Mucosa of gallbladder (tissue), 1 donor: Measurements from ENCODE around the gene KEL. TPM values are rescaled to one million over a fixed set of nuclear protein-coding genes. Genes with fewer than 3 reads are reported as not detected.

ENCODE experiments used
- DNase-seq: peaks from one replicate; pipeline ENCODE4 v3.0.0-alpha.2; 2020; ENCODE audit warnings: low spot score
- total RNA-seq: library from RNA; stranded (reverse); gene quantifications from one replicate; pipeline ENCODE4 v1.2.1, GENCODE V29; 2021
- donor health status: DM: no; HTN: no; CAD: no.

KEL gene
- total RNA-seq, 1 donor from 2014 or later, result 0.17 TPM

DNA sequence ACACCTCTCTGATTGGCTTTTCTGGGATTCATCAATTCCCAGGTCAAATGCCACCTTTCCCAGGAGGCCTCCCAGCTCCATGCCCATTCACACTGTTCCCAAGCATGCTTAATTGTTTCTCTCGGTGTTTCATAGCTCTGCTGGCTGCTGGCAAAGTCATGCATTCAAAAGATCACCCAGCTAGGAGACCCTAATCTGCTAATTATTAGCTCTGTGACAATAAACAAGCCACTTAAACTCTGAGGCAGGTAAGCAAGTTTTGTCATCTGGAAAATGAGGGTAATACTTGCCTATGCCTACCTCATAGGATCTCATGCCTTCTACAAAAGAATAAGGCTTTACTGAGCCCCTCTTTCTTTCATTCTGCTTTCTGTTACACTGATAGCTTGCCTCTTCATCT, 828 bp upstream of the KEL start:
- no peak for DNase-seq

DNA sequence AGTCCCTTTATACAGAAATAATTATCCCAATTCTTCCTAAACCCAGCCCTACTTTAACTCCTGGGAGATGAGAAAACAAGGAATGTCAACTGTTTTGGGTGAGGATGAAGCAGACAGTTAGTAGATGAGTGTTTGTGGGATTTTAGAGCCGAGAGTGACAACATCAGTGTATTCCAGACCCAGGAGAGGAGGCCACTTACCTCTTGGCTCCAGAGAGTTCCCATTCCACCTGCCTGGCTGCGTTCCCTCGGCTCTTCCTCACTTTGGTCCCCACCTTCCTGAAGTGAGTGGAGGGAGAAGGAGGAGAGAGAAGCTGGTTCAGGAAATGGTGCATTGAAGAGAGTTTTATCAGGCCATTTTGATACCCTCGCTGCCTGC, 579 bp downstream of the KEL start:
- DNase-seq, result no peak

DNA sequence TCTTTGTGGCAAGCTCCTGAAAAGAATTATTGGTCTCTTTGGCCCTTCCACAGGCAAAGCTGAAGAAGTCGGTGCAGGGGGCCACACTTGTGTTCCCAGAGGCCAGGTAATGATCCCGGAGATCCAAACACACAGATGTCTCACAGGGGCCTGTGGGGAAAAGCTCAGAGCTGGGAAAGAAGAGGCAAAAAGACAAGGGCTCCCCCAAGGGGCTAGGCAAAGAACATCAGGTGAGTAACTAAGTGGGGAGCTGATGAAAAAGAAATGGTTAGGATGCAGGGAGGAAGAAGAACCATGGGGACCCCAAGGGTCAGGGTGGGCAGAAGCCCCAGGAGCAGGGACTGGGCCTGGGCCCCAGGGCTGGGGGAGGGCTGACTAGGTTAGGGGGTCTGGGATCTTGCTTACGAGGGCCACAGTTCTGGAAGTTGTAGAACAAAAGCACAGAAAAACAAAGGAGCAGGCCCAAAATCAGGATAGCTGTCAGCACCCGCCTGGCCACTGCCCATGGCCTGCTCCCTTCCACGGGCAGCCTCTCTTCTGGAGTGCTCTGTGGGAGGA, 1.1 kb downstream of the KEL start:
- no peak for DNase-seq

DNA sequence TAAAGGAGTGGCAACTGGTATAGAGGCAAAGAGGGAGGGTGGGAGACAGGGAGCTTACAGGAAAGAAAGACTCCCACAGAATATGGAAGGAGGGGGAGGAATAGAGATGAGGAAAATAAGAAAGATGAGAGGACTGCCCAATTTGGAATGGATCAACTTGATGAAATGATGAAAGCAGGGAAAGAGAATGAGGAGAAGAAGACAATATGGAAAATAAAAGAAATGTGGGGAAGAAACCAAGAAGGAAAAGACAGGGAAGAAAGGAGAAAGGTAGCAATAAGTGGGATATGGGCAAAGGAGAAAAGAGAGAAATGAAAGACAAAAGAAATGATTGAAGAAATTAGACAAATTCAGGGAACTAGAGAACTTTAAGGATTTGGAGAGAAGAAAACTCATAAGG, 3.0 kb downstream of the KEL start:
- no peak for DNase-seq

DNA sequence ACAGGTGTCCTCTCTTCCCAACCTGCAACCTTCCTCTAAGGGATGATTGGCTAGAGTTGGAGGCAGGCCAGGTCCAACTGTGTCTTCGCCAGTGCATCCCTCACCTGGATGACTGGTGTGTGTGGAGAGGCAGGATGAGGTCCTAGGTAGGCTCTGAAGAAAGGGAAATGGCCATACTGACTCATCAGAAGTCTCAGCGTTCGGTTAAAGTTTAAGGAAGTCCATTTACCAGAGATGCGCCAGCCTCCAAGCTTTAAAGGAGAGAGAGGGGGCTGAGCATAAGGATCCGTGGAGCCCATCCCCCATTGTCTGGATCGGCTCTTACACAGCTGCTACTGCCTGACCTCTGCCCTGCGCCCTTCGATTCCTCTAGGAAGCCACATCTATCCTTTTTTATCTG, 4.4 kb downstream of the KEL start:
- no peak for DNase-seq

DNA sequence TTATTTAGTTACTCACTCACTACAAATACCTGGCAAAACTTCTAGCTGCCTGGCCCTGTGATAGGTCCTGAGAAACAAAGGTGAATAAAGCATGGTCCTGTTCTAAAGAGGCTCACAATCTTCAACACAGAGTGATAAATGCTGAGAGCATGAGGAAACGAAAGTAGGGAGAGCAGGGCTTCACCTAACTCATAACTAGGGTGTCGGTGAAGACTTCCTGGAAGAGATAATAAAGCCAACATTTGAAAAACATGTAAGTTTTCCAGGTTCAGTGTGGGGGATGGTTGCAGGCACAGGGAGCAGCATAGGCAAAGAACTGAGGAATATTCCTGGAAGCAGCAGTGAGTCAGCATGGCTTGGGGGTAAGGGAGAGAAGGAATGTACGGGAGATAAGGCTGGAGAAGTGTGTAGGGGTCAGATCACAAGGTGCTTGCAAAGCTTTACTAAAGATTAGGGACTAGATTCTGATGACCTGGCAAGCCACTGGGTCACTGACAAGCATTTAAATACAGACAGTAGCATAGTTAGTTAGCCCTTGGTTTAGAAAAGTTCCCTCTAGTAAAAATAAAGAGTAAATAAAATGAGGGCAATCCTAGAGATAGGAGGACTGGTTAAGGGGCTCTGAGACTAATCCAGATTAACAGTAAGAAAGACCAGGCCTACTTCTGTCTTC, 5.1 kb downstream of the KEL start:
- peak; percentile 40 for DNase-seq

DNA sequence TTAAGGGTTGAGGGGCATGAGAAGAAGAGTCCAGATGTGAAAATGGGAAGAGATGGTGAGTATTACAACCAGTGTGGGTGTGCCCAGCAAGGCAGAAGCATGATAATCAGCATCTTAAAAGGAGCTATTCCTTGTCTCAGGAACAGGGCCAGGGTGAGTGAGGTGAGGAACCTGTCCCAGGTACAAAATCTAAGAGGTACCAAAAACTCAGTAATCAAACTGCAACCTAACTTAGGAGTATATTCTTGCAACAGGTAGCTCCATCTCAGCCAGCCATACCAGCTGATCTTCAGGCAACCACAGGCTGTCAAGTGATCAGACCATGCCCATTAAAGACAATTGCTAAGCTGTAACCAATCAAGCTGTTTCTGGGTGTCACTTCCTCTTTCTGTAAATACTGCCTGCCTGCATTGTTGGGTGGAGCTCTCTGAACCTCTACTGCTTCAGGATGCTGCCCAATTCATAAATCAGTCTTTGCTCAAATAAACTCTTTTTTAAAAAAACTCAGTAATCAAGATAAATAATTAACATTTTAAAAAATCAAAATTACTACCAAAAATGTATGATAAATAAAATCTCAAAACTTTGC, 7.4 kb downstream of the KEL start:
- DNase-seq, result no peak

DNA sequence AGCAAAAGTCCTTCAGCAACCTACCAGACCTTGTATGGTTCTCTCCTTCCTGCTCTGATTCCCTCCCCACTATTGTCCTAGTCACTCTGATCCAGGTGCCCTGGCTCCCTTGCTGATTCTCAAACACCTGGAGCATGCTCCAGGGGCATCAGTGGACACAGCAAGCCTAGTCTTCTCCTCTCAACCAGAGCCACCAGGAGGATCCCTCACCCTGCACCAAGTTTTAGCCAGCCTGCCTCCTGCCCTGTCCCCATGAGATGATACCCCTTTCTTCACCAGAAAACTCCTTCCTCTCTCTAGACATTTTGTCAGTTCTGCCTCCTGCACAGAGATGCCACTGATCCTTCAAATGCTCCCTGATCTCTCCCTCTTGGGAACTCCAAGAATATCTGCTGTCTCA, 11.9 kb downstream of the KEL start:
- no peak for DNase-seq

DNA sequence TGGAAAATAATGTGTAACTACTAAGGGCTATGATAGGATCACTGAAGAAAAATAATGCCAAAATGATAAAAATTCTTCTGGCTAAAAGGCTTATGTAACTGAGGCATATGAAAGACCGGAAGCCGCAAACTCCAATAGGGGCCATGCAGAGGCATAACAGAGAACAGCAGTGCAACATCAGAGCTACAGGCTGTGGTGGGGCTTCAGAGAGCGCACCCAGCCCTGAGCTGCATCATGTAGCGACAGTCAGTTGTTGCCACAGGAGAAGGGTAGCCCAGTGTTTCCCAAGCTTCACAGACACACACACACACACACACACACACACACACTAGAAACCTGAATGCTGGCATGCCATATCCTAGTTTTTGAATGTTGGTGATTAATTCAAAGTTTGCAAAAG, 13.6 kb downstream of the KEL start:
- DNase-seq, result no peak

DNA sequence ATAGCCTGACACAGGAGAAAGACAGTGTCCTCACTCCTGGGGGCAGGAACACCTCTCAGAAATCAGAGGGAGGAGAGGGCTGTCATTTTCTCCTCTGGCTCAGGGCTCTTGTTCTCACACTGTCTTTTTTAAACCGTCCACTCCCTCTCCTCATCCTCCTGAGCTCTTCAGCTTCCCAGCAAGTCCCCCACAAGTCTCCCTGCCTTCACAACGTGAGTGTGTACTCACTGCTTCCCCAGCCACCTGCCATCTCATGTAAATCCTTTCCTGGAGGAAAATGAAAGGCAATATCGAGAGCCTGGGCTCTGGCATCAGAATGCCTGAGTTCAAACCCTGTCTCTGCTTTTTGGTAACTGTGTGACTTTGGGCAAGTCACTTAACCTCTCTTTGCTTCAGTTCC, 17.2 kb downstream of the KEL start:
- no peak for DNase-seq

DNA sequence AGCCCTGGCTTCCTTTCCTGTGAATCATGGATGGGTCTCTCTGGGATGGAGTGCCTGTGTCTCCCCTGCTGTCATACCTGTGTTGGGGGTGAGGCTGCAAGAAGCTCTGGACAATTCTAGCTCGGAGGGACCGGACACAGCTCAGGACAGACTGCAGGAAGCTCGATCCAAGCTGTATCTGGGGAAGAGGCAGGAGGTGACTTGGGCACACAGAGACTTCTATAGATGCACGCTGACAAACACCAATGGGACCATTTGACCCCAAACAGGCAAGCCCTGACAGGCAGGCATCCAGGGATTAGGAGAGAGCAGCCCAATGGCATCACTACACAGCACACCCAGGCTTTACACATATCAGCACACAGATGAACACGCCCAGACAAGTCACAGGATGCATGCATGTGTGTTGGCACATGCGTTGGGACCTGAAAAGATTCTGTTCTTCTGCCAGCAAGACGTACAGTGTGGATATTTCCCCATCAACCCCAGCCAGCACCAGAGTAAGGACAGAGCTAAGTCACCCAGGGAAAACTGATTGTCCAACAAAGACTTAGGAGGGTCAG, 18.4 kb downstream of the KEL start:
- DNase-seq, result no peak

DNA sequence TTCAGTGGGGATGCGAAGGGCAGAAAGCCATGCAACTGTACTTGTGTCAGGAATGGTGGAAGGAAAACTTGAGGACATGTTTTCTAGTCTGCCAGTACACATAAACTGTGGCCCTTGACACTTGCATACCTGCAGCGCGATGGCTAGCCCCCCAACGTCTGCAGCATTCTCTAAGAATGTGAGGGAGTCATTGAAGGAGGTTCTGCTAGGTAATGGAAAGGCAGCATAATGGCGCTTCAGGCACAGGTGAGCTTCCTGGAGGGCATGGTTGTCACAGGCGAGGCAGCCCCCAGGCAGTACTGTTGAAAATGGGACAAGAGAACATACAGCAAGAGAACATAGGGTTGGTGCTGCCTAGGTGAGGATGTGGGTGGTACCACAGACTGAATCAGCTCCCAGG, 19.4 kb downstream of the KEL start:
- DNase-seq, result no peak

DNA sequence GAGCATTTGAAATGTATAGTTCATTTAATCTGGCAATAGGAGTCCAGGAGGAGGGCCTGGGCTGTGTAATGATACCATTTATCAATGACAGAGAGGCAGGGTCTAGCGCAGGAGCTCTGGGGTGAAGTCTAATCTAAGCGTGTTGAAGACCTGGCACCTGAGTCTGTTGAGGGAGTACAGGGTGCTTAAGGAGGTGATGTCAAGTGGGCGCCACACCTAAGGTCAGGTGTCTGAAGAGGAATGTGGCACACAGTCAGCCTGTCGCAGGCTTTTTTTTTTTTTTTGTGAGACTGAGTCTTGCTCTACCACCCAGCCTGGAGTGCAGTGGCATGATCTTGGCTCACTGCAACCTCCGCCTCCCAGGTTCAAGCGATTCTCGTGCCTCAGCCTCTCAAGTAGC, 20.6 kb downstream of the KEL start:
- DNase-seq, result no peak

DNA sequence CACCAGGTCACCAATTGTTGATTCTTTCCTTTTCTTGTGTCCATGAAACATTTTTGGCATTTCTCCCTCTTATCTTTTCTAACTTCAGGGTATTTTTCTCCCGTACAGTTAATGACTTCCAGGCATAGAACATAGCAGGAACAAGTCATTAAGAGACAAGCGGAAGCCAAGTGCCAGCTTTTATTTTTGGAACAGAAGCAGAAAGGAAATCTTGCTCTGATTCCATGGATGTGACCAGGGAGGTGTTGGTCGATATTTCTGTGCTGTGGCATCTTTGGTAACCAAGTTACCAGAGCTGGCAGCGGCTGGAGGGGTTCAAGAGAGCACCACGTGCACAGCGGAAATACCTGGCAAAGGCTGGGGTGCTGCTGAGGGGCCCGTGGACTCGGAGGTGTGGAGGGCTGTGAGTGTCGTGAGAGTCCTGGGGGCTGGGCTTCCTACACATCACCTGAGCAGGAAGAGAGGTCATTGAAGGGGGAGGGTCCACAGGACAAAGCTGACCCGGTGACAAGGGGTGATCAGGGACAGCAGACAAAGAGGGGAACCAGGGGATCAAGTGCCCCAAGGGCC, 21.1 kb downstream of the KEL start:
- no peak for DNase-seq

DNA sequence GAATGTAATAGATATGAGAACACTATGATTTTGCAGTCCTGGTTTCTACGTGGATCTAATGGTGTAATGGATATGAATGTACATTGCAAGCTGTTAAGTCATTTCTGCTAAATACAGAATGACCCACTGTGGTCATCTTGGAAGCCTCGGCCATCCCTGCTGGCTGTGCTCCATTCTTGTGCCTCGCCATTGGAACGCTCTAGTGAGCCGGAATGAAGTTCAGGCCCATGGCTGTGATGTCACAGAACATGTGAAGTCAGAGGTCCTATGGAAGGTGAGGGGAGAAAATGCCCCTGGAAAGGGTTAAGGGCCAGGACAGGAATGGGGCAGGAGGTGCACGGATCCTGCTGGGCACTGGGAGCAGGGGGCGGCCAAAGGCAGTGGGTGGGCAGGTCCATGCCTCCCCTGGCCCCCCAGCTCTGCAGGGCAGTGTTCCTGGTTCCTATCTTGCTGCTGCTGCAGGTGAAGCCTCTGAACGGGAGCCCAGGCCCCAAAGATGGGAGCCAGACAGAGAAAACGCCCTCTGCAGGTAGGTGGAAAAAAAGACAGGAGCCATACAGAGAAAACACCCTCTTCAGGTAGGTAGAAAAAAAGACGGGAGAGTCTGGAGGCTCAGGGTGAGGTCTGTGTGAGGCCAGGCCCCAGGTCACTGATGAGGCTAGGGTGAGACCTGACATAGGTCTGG, 22.8 kb downstream of the KEL start, which contains the start of gene LLCFC1:
LLCFC1 (plus strand) TSS at position 259 of the 685 bp plus-strand sequence; CDS start at position 397, 138 bp downstream.
- peak; percentile 17 for DNase-seq

DNA sequence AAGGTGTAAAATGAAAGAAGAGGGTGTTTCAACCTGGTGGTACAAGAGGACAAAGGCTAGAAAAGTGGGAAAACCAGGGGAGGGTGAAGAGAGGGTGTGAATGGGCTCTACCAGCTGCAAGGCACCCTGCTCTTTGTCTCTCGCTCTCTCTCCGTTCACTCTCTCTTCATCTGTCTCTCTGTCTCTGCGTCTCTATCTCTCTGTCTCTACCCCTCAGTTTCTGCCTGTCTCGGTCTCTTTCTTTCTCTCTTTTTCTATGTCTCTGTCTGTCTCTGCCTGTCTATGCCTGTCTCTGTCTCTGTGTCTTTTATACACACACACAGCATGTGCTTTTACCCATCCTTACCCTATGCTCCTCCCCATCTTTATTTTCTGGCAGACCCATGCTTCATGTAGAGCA, 23.6 kb downstream of the KEL start:
- no peak for DNase-seq

DNA sequence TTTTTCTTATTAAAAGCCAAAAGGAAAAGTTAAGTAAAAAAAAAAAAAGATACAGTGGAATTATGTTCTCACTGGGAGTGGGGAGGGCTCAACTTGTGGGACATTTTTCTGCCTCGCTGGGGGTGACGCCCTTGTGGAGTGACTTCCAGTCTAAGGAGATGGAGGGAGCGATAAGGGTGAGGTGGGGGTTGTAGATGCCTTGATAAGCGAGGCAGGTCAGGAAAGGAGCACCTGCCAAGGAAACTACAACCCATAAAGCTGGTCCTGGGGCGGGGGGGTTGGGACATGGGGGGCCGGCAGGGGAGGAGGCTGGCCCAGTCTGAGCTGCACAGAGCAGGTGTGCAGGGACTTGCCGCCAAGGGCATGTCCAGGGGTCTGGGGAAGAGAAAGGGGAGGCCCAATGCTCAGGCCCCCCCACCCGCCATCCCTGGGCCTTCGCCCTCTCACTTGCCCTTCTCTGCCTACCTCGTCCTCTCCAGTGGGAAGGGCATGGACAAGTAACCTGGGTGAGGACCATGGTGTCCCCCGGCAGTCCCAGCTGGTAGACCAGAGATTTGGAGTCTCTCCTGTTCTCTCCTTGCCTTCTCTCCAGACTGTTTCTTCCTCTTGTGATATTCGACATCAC, 26.1 kb downstream of the KEL start:
- DNase-seq, result no peak

DNA sequence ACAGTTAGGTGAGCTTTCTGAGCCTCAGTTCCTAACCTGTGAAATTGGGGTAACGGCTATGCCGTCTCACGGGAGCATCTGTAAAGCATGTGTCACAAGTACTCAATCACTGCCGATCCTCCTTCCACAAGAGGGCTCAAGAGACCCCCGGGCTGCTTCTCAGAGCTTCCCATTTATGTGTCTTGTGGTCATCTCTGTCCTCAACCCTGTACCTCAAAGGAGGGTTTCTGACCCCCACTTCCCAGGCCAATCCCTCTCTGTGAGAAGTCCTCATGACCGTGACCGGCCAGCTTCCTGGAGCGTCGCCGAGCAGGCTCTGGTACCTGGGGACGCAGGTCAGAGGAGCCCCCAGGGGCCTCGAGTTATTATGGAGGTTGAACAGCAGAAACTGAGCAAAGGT, 28.1 kb downstream of the KEL start:
- DNase-seq, result no peak

DNA sequence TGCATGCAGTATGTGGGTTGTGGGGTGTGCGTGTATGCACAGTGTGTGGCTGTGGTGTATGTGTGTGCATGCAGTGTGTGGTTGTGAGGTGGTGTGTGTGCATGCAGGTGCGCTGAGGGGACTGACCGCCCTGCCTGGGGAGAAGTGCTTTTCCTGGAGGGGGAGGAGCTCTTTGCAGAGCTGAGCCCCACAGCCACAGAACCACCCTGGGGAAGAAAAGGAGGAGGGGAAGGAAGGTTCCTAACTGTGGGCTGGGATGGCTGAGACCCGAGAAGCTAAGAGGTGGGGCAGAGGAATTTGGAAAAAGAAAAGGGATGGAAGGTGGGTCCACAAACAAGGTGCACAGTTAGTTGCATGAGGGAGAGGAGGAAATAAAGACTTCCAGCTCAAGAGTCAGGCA, 28.5 kb downstream of the KEL start, which contains the start of gene TRPV5:
TRPV5 (minus strand) TSS at position 123 of the 400 bp plus-strand sequence. CDS start 287 bp downstream, outside the sequence.
- DNase-seq, result no peak

DNA sequence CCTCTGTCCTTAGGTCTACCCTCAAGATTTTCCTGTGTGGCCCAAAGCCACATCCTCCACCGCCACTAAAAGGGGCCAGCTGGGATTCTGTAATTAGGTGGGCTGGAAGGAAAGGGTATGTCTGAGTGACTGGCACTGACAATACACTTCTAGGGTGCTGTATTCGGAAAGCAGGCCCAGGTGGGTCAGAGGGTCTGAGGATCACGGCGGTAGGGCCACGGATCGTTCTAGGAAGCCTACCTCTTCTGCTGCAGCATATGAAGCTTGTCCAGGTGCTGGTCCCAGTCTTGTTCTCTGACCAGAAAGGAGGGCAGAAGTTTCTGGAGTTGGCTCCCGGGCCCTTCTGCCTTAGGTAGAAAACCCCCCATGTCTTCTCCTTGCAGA, 29.1 kb downstream of the KEL start:
- no peak for DNase-seq

DNA sequence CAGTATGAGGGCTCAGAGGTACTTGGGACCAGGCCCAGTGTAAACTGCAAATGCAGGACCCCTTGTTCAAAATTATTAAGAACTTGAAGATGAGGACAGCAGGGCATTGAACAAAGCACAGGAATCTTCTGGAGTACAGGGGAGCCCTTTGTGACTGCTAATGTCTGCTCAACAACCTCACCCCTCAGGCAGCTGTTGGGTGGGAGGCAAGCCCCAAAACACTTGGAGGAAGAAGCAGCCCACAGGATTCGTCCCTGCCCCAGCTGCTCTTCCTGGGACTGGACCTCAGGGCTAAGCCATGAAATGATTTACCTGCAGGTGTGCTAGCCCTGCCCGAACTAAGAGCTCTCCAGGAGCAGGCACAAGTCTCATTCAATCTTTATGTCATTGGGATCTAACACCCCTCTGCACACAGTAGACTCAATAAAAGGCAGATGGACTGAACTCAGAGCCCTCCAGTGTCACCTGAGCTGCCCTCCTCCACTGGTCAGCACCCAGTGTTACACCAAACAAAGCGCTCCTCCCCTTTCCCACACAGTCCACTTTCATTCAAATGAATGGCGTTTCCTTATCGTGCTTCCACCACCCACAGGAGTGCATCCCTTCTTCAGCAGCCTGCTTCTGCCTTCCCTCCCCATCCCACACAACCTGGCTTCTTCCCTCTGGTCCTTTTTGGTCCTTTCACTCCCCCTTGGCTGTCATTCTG, 29.6 kb downstream of the KEL start:
- DNase-seq, result no peak
